GM12873 (cell line): ENCODE results near the gene CAMK1G.

Experiments used
- TF ChIP-seq, protein P1 (sequence below): IDR thresholded peaks from 2 replicates; pipeline ENCODE4 v1.5.1; 2012; ENCODE audit warnings: low read depth, mild to moderate bottlenecking, moderate library complexity, low read length, control low read depth; ENCODE audit not compliant: insufficient read depth; ENCODE audit errors: missing control alignments

Gene CAMK1G

DNA sequence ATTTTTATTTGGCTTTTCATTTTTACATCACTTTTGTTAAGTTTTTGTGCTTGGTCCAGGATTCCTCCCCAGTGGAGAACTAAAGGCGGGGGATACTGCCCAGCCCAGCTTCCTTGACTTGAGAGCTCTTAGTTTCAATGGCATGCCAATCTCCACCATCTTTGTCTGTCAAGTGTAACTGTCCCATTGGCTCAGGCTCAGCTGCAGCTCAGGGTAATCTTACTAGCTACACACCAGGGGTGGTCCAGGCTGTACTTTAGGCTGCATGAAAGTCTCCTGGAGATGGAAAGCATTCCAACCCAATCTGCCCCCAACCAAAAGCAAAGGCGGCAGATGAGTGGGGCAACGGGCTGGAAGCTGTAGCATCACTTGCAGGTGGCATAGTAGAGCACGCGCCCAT lies 31.4 kb downstream of the CAMK1G start:
- TF ChIP-seq, protein P1, sequence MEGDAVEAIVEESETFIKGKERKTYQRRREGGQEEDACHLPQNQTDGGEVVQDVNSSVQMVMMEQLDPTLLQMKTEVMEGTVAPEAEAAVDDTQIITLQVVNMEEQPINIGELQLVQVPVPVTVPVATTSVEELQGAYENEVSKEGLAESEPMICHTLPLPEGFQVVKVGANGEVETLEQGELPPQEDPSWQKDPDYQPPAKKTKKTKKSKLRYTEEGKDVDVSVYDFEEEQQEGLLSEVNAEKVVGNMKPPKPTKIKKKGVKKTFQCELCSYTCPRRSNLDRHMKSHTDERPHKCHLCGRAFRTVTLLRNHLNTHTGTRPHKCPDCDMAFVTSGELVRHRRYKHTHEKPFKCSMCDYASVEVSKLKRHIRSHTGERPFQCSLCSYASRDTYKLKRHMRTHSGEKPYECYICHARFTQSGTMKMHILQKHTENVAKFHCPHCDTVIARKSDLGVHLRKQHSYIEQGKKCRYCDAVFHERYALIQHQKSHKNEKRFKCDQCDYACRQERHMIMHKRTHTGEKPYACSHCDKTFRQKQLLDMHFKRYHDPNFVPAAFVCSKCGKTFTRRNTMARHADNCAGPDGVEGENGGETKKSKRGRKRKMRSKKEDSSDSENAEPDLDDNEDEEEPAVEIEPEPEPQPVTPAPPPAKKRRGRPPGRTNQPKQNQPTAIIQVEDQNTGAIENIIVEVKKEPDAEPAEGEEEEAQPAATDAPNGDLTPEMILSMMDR: no peak

GRCh38 chr1:209616366-209617046 lies 33.0 kb downstream of the CAMK1G start:
- TF ChIP-seq, protein P1: no peak

- TF ChIP-seq, protein P1: no peak
Measured at GRCh38 chr1:209617047-209617673, 33.6 kb downstream of the CAMK1G start.

DNA sequence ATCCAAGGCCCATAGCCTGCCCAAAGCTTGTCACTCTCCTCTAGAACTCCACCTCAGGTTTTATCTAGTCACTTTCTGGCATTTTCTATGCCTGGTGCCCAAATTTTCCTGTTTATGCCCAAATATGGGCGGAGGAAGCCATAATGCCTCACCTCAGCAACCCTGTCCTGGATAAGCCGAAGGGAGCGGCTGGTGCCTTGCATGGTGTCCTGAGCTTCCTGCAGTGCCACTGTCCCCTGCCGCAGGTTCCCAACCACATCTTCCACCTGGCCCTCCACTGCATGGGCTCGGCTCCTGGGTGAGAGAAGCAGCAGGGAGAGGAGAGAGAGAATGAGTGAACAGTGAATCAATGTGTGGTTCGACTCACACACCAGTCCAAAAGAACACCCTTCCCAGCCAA lies 34.2 kb downstream of the CAMK1G start:
- TF ChIP-seq, protein P1: no peak

DNA sequence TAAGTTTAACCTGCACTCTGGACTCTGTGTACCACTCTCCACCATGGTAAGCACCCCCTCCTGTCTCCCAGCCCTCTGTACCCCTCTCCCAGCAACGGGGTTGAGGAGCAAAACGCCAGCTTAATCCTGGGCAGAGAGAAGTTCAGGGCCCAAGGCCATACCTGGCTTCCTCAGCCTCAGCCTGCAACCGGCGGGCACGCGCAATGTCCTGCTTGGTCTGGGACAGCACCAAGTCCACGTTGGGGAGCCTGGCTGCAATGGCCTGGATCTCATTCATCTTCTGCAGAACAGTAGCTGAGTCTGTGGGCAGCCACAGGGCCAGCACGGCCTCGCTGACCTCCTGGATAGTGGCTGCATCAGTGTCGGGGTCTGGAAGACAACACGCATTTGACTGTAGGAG lies 34.8 kb downstream of the CAMK1G start:
- TF ChIP-seq, protein P1: no peak

- TF ChIP-seq, protein P1: no peak
Measured at GRCh38 chr1:209618756-209619420, 35.4 kb downstream of the CAMK1G start.
